ENCODE data around the gene XXYLT1.

GRCh38 chr3:195044411-195044810 lies 226.5 kb downstream of the XXYLT1 start:
- TF ChIP-seq POLR2A (IDR thresholded peaks at IDR 0.05; ENCODE audit: low read depth, low read length) (no peak), POLR2AphosphoS5 (IDR thresholded peaks at IDR 0.05; ENCODE audit: low read depth, low read length) (no peak), TAF1 (IDR thresholded peaks at IDR 0.05; ENCODE audit: borderline replicate concordance, low read depth, low read length) (no peak)
